PC-3 (cell line): Measurements from ENCODE around the gene TIAM2.

Experiments
- EZH2 ChIP-seq: fragments of 300-600 bp; sonication (generic); IDR thresholded peaks from one replicate; pipeline ENCODE4 v1.6.1; 2017; ENCODE audit warnings: antibody characterized with exemption, mild to moderate bottlenecking, low read length; ENCODE audit not compliant: unreplicated experiment
- EZH2phosphoT487 ChIP-seq: fragments of 300-600 bp; sonication (generic); IDR thresholded peaks from 2 replicates; pipeline ENCODE4 v1.6.1; 2018; ENCODE audit warnings: mild to moderate bottlenecking, antibody characterized with exemption, low read length, borderline replicate concordance
- TF ChIP-seq, protein P1 (sequence below): fragments of 300-600 bp; sonication (generic); conservative IDR thresholded peaks from 2 replicates; pipeline ENCODE4 v1.5.1; 2017; ENCODE audit warnings: antibody characterized with exemption, low read depth, mild to moderate bottlenecking, low read length

DNA sequence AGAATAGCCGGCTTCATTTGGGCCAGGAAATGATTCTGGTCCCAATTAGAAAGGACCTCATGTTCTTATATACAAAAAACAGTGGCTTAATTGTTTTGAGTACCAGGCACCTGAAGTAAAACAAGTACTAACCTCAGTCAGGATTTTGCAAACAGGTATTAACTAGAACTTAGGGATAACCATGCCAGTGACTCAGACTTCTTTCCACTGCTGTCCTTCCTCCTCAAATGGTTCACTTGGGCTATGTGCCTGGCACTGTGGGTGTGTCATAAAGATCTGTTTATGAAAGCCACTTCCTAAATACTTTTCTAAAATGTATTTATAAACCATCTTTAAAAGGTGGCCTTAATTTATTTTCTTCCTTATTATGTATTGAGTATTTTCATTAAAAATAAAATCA is 279.4 kb downstream of the TIAM2 start:
- TF ChIP-seq, protein P1, sequence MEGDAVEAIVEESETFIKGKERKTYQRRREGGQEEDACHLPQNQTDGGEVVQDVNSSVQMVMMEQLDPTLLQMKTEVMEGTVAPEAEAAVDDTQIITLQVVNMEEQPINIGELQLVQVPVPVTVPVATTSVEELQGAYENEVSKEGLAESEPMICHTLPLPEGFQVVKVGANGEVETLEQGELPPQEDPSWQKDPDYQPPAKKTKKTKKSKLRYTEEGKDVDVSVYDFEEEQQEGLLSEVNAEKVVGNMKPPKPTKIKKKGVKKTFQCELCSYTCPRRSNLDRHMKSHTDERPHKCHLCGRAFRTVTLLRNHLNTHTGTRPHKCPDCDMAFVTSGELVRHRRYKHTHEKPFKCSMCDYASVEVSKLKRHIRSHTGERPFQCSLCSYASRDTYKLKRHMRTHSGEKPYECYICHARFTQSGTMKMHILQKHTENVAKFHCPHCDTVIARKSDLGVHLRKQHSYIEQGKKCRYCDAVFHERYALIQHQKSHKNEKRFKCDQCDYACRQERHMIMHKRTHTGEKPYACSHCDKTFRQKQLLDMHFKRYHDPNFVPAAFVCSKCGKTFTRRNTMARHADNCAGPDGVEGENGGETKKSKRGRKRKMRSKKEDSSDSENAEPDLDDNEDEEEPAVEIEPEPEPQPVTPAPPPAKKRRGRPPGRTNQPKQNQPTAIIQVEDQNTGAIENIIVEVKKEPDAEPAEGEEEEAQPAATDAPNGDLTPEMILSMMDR = no peak
- no peak for TF ChIP-seq EZH2
- no peak for TF ChIP-seq EZH2phosphoT487
